Thyroid gland (tissue), 4 donors: ENCODE results near the gene MPP3. TPM values are rescaled to one million over a fixed set of nuclear protein-coding genes. Genes with fewer than 3 reads are reported as not detected.
A peak's percentile ranks its signal among the peaks of the same experiment; 100 is the strongest.
"Not testable (repeated sequence)": the region's sequence is repeated elsewhere in the genome, so short reads cannot be mapped to it uniquely, and the experiment has no call there.

Experiments
- DNase-seq, 2 donors: peaks; one replicate each; pipeline ENCODE4 v3.0.0-alpha.2; 2019
- H3K27ac ChIP-seq, 3 donors: fragments of 200-600 bp; sonication (generic); 1 replicate in 2 of 3; 2 replicates in 1 of 3; pipeline ENCODE4 v1.5.1; 2016 to 2019; ENCODE audit warnings: mild to moderate bottlenecking in 1 of 3, moderate library complexity in 1 of 3
- H3K27me3 ChIP-seq: fragments of 200-600 bp; sonication (generic); one replicate; pipeline ENCODE4 v1.5.1; 2019
- H3K36me3 ChIP-seq, 2 donors: fragments of 200-600 bp; sonication (generic); one replicate each; pipeline ENCODE4 v1.5.1; 2016 to 2019
- H3K4me1 ChIP-seq, 2 donors: fragments of 200-600 bp; sonication (generic); one replicate each; pipeline ENCODE4 v1.5.1; 2017 to 2019
- H3K4me3 ChIP-seq, 3 donors: fragments of 200-600 bp; sonication (generic); replicated peaks in 1 of 3; 1 replicate in 2 of 3; 2 replicates in 1 of 3; pipeline ENCODE4 v1.5.1; 2016; ENCODE audit warnings: mild to moderate bottlenecking in 1 of 3
- H3K9me3 ChIP-seq: fragments of 200-600 bp; sonication (generic); one replicate; pipeline ENCODE4 v1.5.1; 2017
- POLR2A ChIP-seq, 2 donors: fragments of 450-650 bp; IDR thresholded peaks; one replicate each; pipeline ENCODE4 v1.6.1; 2017; ENCODE audit warnings: antibody characterized with exemption in 2 of 2, mild to moderate bottlenecking in 2 of 2, moderate library complexity in 1 of 2
- WGBS, 2 donors: methylation state at CpG; one replicate each; pipeline ENCODE4 v1.1.5; 2017; 5-methylcytosine and 5-hydroxymethylcytosine counted together
- intact Hi-C: fragments of 100-400 bp; cut with DNase I; formaldehyde crosslinking; loops from one replicate; pipeline ENCODE4 v1.15.1; 2023
- total RNA-seq, 4 donors: library from RNA; depleted of rRNA; stranded (reverse); fragments of >200 nt; gene quantifications; one replicate each; pipeline ENCODE4 v1.2.3, GENCODE V29; 2016
- TF ChIP-seq, protein P1 (sequence below), 6 experiments: fragments of 200-600 bp in 3 of 6; fragments of 450-650 bp in 3 of 6; sonication (generic) in 3 of 6; IDR thresholded peaks; one replicate each; pipeline ENCODE4 v1.5.1; 2016 to 2019; ENCODE audit warnings: antibody characterized with exemption in 6 of 6, mild to moderate bottlenecking in 2 of 6, inconsistent platforms in 1 of 6, moderate library complexity in 1 of 6

MPP3 gene
- total RNA-seq, 4 donors from 2014 or later = 7.1 to 20.5 (median 15.4) TPM

GRCh38 chr17:43846963-43847371 lies 14.0 kb upstream of the MPP3 start, which contains the start of gene CD300LG:
Gene CD300LG (plus strand): TSS chr17:43847176. CDS start chr17:43847217, 41 bp downstream.
- Histone ChIP-seq H3K27ac (peak within 1 kb of the TSS in 1 of 3 donors; percentile 14), H3K27me3 (no peaks in the 10 kb centered on the region), H3K4me1 (no peaks in the 10 kb centered on the region), H3K9me3 (no peaks in the 10 kb centered on the region), H3K4me3 (no peak within 1 kb of the TSS), H3K36me3 (no peaks in the 10 kb centered on the region)
- WGBS, 2 donors = 34 to 48% methylated on average over 9 to 16 of the region's 17 CpGs
- intact Hi-C loops = no loop called here
- DNase-seq = no peak
- TF ChIP-seq POLR2A (IDR thresholded peaks at IDR 0.05) = no peak
- TF ChIP-seq, protein P1, sequence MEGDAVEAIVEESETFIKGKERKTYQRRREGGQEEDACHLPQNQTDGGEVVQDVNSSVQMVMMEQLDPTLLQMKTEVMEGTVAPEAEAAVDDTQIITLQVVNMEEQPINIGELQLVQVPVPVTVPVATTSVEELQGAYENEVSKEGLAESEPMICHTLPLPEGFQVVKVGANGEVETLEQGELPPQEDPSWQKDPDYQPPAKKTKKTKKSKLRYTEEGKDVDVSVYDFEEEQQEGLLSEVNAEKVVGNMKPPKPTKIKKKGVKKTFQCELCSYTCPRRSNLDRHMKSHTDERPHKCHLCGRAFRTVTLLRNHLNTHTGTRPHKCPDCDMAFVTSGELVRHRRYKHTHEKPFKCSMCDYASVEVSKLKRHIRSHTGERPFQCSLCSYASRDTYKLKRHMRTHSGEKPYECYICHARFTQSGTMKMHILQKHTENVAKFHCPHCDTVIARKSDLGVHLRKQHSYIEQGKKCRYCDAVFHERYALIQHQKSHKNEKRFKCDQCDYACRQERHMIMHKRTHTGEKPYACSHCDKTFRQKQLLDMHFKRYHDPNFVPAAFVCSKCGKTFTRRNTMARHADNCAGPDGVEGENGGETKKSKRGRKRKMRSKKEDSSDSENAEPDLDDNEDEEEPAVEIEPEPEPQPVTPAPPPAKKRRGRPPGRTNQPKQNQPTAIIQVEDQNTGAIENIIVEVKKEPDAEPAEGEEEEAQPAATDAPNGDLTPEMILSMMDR (IDR thresholded peaks at IDR 0.05) = no peak

- no peak for TF ChIP-seq POLR2A (IDR thresholded peaks at IDR 0.05)
- TF ChIP-seq, protein P1 (IDR thresholded peaks at IDR 0.05) = peak; percentile 94 to 99 (median 96)
- no peak overlapping the region for H3K4me3 ChIP-seq
- H3K27ac ChIP-seq = no peak overlapping the region
- no peaks in the 10 kb centered on the region for H3K9me3 ChIP-seq
- peak; percentile 83 to 89 for DNase-seq
- H3K27me3 ChIP-seq = no peaks in the 10 kb centered on the region
- intact Hi-C loops = no loop called here
- WGBS, 2 donors = 9 to 14% methylated on average over 9 to 13 of the region's 13 CpGs
- H3K4me1 ChIP-seq = no peaks in the 10 kb centered on the region
- H3K36me3 ChIP-seq = no peaks in the 10 kb centered on the region
Measured at GRCh38 chr17:43846221-43846712, 13.3 kb upstream of the MPP3 start.

DNA sequence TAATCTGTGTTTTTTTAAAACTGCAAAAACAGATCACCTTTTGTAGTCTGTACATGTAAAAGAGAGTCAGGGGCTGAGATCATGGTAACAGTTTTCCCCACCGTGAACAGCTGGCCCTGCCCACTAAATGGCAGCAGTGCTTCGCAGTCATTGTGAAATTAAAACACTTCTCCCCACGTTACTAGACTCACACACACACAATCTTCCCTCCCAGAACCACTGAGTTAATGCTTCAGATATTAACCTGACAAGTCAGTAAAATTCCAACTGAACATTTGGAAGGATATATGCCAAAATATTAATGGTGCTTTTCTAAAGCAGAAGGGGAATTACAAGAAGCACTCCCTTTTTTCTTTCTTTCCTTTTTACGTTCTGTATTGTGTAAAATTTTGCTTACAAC lies 12.8 kb upstream of the MPP3 start:
- H3K27ac ChIP-seq = no peak overlapping the region
- WGBS, 2 donors = 78 to 79% methylated on average over 4 of the region's 4 CpGs
- intact Hi-C loops = no loop called here

GRCh38 chr17:43844241-43844640 lies 11.3 kb upstream of the MPP3 start:
- Histone ChIP-seq H3K27ac (no peak overlapping the region), H3K4me3 (no peak overlapping the region), H3K4me1 (peaks cover 9 to 10% of the 10 kb centered on the region in 2 donors), H3K9me3 (no peaks in the 10 kb centered on the region), H3K27me3 (no peaks in the 10 kb centered on the region), H3K36me3 (no peaks in the 10 kb centered on the region)
- intact Hi-C loops = no loop called here
- no peak for DNase-seq
- 83 to 91% methylated on average over 5 of the region's 5 CpGs for WGBS, 2 donors
- TF ChIP-seq, protein P1 (IDR thresholded peaks at IDR 0.05) = no peak
- TF ChIP-seq POLR2A (IDR thresholded peaks at IDR 0.05) = no peak

More for the DNA sequence above, 12.8 kb upstream of the MPP3 start:
- Histone ChIP-seq H3K4me1 (no peaks in the 10 kb centered on the region), H3K9me3 (no peaks in the 10 kb centered on the region), H3K27me3 (no peaks in the 10 kb centered on the region), H3K36me3 (no peaks in the 10 kb centered on the region), H3K4me3 (no peak overlapping the region)
- TF ChIP-seq, protein P1 (IDR thresholded peaks at IDR 0.05) = no peak
- TF ChIP-seq POLR2A (IDR thresholded peaks at IDR 0.05) = no peak
- no peak for DNase-seq

GRCh38 chr17:43842975-43843325 lies 10.0 kb upstream of the MPP3 start:
- H3K27ac ChIP-seq = no peak overlapping the region
- no peaks in the 10 kb centered on the region for H3K36me3 ChIP-seq
- no peak for DNase-seq
- no peak overlapping the region for H3K4me3 ChIP-seq
- intact Hi-C loops = no loop called here
- no peaks in the 10 kb centered on the region for H3K27me3 ChIP-seq
- WGBS, 2 donors = 79 to 80% methylated on average over 7 of the region's 7 CpGs
- no peak for TF ChIP-seq POLR2A (IDR thresholded peaks at IDR 0.05)
- TF ChIP-seq, protein P1 (IDR thresholded peaks at IDR 0.05) = no peak
- peaks cover 9 to 10% of the 10 kb centered on the region in 2 donors for H3K4me1 ChIP-seq
- H3K9me3 ChIP-seq = no peaks in the 10 kb centered on the region

- H3K27ac ChIP-seq, H3K27me3 ChIP-seq, H3K9me3 ChIP-seq, H3K4me3 ChIP-seq, H3K36me3 ChIP-seq, intact Hi-C loops, DNase-seq: not testable (repeated sequence)
- peaks cover 9 to 10% of the 10 kb centered on the region in 2 donors for H3K4me1 ChIP-seq
- 85 to 94% methylated on average over 51 to 54 of the region's 54 CpGs for WGBS, 2 donors
Measured at GRCh38 chr17:43842091-43842974, 9.4 kb upstream of the MPP3 start.
